Lower leg skin (tissue), 4 donors: ENCODE results near the gene AGL. TPM values are rescaled to one million over a fixed set of nuclear protein-coding genes. Genes with fewer than 3 reads are reported as not detected.

ENCODE experiments used
- DNase-seq, 2 donors: peaks; one replicate each; pipeline ENCODE4 v3.0.0-alpha.2; 2019; ENCODE audit warnings: low spot score in 2 of 2
- H3K4me3 ChIP-seq: fragments of 200-600 bp; sonication (generic); 2 replicates; pipeline ENCODE4 v1.5.1; 2017; ENCODE audit warnings: mild to moderate bottlenecking, low read depth; ENCODE audit not compliant: poor library complexity, severe bottlenecking
- POLR2A ChIP-seq, 2 donors: fragments of 450-650 bp; IDR thresholded peaks; one replicate each; pipeline ENCODE4 v1.6.1; 2016 to 2017; ENCODE audit warnings: antibody characterized with exemption in 2 of 2, mild to moderate bottlenecking in 1 of 2, moderate library complexity in 1 of 2
- WGBS, 2 donors: methylation state at CpG; one replicate each; pipeline ENCODE4 v1.1.5; 2018; 5-methylcytosine and 5-hydroxymethylcytosine counted together
- intact Hi-C: fragments of 100-400 bp; cut with DNase I; formaldehyde crosslinking; loops from one replicate; pipeline ENCODE4 v1.15.0; 2023; ENCODE audit warnings: low total_unique reads
- total RNA-seq, 4 donors: library from RNA; depleted of rRNA; stranded (reverse); fragments of >200 nt; gene quantifications; one replicate each; pipeline ENCODE4 v1.1.0, GENCODE V29; 2016
- TF ChIP-seq, protein P1 (sequence below), 3 donors: fragments of 450-650 bp; IDR thresholded peaks; one replicate each; pipeline ENCODE4 v1.5.1; 2016; ENCODE audit warnings: antibody characterized with exemption in 3 of 3, mild to moderate bottlenecking in 3 of 3, moderate library complexity in 2 of 3

Gene AGL
- total RNA-seq, result 10 to 100 TPM in 1 of 4 donors, 1 to 10 TPM in 3; 8.1 to 12.9 (median 8.8) TPM

DNA sequence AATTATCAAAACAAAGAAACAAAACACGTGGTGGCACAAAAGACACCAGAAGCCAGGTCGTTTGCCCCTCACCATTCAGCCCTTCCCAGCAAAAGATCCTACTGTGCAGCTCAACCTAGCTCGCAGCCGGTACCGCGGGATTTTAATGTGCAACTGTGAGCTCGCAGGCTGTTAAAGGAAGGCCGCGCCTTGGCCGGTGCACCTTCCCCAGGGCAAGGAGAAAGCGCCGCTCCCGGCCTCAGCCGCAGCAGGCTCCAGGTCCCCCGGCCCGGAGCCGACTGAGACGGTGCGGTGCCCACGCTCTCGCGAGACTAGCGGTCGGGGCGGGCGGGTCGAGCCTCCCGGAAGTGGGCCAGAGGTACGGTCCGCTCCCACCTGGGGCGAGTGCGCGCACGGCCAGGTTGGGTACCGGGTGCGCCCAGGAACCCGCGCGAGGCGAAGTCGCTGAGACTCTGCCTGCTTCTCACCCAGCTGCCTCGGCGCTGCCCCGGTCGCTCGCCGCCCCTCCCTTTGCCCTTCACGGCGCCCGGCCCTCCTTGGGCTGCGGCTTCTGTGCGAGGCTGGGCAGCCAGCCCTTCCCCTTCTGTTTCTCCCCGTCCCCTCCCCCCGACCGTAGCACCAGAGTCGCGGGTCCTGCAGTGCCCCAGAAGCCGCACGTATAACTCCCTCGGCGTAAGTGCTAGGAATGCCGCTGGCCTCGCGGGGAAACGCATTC is at the start of gene AGL:
TSS of gene AGL (plus strand) at position 618 of the 715 bp plus-strand sequence. CDS start 682 bp downstream, outside the sequence.
- TF ChIP-seq, protein P1, sequence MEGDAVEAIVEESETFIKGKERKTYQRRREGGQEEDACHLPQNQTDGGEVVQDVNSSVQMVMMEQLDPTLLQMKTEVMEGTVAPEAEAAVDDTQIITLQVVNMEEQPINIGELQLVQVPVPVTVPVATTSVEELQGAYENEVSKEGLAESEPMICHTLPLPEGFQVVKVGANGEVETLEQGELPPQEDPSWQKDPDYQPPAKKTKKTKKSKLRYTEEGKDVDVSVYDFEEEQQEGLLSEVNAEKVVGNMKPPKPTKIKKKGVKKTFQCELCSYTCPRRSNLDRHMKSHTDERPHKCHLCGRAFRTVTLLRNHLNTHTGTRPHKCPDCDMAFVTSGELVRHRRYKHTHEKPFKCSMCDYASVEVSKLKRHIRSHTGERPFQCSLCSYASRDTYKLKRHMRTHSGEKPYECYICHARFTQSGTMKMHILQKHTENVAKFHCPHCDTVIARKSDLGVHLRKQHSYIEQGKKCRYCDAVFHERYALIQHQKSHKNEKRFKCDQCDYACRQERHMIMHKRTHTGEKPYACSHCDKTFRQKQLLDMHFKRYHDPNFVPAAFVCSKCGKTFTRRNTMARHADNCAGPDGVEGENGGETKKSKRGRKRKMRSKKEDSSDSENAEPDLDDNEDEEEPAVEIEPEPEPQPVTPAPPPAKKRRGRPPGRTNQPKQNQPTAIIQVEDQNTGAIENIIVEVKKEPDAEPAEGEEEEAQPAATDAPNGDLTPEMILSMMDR (IDR thresholded peaks at IDR 0.05), result no peak
- TF ChIP-seq POLR2A (IDR thresholded peaks at IDR 0.05), result no peak
- DNase-seq, result peak; percentile 63 to 96
- intact Hi-C loops, result no loop called here
- H3K4me3 ChIP-seq, result peak within 1 kb of the TSS; percentile 83
- WGBS, 2 donors, result 0% methylated on average over 48 to 53 of the region's 65 CpGs

DNA sequence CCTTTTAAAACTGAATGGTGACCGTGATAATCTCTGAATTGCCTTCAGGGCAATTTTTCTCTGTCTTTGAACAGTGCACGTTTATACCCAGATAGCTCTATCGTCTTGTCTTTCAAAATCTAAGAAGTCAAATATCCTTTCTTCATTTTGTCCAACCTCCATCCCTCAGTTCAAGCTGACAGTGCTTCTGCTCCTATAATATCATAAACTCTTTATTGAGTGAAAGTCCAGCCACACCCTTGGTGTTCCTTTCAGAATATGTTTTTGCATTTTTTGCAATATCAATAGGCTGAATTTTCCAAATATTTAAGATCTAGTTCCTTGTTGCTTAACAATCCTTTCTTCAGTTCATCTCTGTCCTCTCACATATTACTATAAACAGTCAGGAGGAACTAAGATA is 48.6 kb upstream of the AGL start:
- intact Hi-C loops, result loop anchor here (10.0 kb wide), 1 partner anchor 663 kb away; no protein-coding TSS in a partner anchor
- no peak overlapping the region for H3K4me3 ChIP-seq
- WGBS, 2 donors, result 59 to 64% methylated on average over 3 of the region's 3 CpGs
- DNase-seq, result no peak
- TF ChIP-seq, protein P1 (IDR thresholded peaks at IDR 0.05), result no peak
- TF ChIP-seq POLR2A (IDR thresholded peaks at IDR 0.05), result no peak

DNA sequence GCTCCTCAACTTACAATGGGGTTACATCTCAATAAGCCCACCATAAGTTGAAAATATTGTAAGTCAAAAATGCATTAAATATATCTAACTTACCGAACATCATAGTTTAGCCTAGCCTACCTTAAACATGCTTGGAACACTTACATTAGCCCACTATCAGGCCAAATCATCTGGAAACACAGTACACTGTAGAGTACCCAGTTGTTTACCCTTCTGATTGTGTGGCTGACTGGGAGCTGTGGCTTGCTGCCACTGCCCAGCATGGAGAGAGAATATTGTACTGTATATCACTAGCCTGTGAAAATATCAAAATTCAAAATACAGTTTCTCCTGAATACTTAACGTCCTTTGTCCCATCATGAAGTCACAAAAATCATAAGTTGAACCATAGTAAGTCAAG is 43.3 kb upstream of the AGL start:
- intact Hi-C loops, result loop anchor here (10.0 kb wide), 1 partner anchor 658 kb away; no protein-coding TSS in a partner anchor
- TF ChIP-seq, protein P1 (IDR thresholded peaks at IDR 0.05), result no peak
- TF ChIP-seq POLR2A (IDR thresholded peaks at IDR 0.05), result no peak
- no peak for DNase-seq
- WGBS, 2 donors, result 82 to 83% methylated on average over 2 of the region's 2 CpGs
- H3K4me3 ChIP-seq, result no peak overlapping the region

DNA sequence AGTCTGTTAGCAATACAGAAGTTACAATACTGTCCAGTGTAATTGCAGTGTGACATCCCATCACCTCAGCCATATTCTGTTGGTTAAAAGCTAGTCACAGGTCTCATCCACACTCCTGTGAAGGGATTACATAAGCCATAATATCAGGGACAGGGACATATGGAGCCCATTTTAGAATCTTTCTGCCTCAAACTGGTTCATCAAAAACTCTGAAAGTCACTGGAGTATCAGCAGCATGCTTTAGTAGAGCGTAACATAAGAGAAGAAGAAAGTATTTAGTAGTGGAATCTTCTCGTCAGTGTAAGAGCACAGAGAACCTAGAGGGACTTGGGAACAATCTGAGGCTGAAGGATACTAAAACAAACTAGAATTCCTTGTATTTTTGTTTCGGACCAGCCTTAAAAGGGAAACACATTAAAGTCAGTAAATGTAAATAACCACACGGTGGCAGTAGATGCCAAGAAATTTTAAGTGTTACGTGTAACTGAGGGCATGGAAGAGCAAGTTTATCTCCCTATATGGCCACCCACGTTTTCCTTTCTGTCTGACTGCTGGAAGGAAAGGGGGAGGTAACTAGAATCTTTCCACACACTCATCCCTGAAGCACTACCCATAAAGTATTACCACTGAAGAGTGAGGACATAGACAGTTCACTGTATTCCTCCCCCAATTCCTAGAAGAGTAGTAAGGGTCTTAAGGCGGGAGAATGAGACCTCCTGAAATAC is 41.6 kb upstream of the AGL start:
- 7 to 8% methylated on average over 7 of the region's 7 CpGs for WGBS, 2 donors
- peak in 1 of 2 donors; percentile 46 for DNase-seq
- H3K4me3 ChIP-seq, result no peak overlapping the region
- intact Hi-C loops, result loop anchor here (10.0 kb wide), 1 partner anchor 656 kb away; no protein-coding TSS in a partner anchor
- no peak for TF ChIP-seq POLR2A (IDR thresholded peaks at IDR 0.05)
- TF ChIP-seq, protein P1 (IDR thresholded peaks at IDR 0.05), result peak in 1 of 3 donors; percentile 33

DNA sequence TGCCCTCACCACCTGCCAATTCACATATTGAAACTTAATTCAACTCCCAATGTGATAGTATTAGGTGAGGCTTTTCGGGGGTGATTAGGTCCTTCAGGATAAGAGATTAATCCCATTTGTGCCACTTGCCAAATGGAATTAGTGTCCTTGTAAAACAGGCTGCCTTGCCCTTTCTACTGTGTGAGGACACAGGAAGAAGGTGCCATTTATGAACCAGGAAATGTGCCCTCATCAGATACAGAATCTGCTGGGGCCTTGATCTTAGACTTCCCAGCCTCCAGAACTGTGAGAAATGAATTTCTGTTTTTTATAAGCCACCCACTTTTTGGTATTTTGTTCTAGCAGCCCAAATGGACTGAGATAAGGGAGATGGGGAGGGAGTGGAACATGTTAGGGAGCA is 39.1 kb upstream of the AGL start:
- intact Hi-C loops, result no loop called here
- DNase-seq, result no peak
- 91 to 94% methylated on average over 1 of the region's 1 CpG for WGBS, 2 donors
- no peak overlapping the region for H3K4me3 ChIP-seq
- TF ChIP-seq POLR2A (IDR thresholded peaks at IDR 0.05), result no peak
- TF ChIP-seq, protein P1 (IDR thresholded peaks at IDR 0.05), result no peak
